Panc1 (cell line): Measurements from ENCODE around the gene MGST2. TPM values are rescaled to one million over a fixed set of nuclear protein-coding genes. Genes with fewer than 3 reads are reported as not detected.

Experiments
- ATAC-seq: fragments of 200-7000 bp; cut with Tn5 transposase; 2 replicates; pipeline ENCODE4 v1.9.1; 2020; ENCODE audit warnings: mild to moderate bottlenecking, moderate library complexity
- BruUV-seq: library from RNA; stranded (reverse); fragments of 400-500 nt; replicated peaks from 2 replicates; lab custom pipeline; 2021; lab: Mats Ljungman, UMichigan
- CTCF ChIA-PET: fragments of 300-600 bp; sonication (Branson Sonifier 250); formaldehyde crosslinking; loops from one replicate; lab custom pipeline; 2022; ENCODE audit warnings: antibody characterized with exemption; lab: Charles Lee
- POLR2A ChIA-PET: fragments of 300-600 bp; sonication (Branson Sonifier 250); formaldehyde crosslinking; loops from one replicate; lab custom pipeline; 2022; ENCODE audit warnings: antibody characterized with exemption; lab: Charles Lee
- DNase-seq: peaks from one replicate; pipeline ENCODE4 v3.0.0-alpha.2; 2010; ENCODE audit warnings: low read depth, low spot score
- H3K27ac ChIP-seq: 2 replicates; pipeline ENCODE4 v1.5.1; 2011; ENCODE audit warnings: mild to moderate bottlenecking, low read length, inconsistent platforms
- H3K27me3 ChIP-seq: fragments of 200-500 bp; sonication (Bioruptor generic); 2 replicates; pipeline ENCODE4 v1.6.0; 2014; ENCODE audit warnings: low read length, inconsistent platforms; ENCODE audit not compliant: control insufficient read depth, insufficient read depth
- H3K36me3 ChIP-seq: fragments of 200-500 bp; sonication (Bioruptor generic); 2 replicates; pipeline ENCODE4 v1.5.1; 2014; ENCODE audit warnings: inconsistent platforms, mild to moderate bottlenecking, low read length, moderate library complexity; ENCODE audit not compliant: control insufficient read depth, insufficient read depth
- H3K4me1 ChIP-seq: 2 replicates; pipeline ENCODE4 v1.5.1; 2011; ENCODE audit warnings: inconsistent platforms, mild to moderate bottlenecking, low read length, moderate library complexity; ENCODE audit not compliant: control insufficient read depth, insufficient read depth
- H3K4me3 ChIP-seq, 2 experiments: 2 replicates each; pipeline ENCODE4 v1.5.1; 2011 to 2012; ENCODE audit warnings: low read depth in 2 of 2, low read length in 2 of 2, mild to moderate bottlenecking in 2 of 2, inconsistent platforms in 1 of 2, moderate library complexity in 1 of 2
- H3K9me3 ChIP-seq: fragments of 200-500 bp; sonication (Bioruptor generic); 2 replicates; pipeline ENCODE4 v1.5.1; 2014; ENCODE audit warnings: low read depth, mild to moderate bottlenecking, inconsistent platforms, low read length, moderate library complexity; ENCODE audit not compliant: control insufficient read depth, insufficient read depth
- POLR2AphosphoS5 ChIP-seq: IDR thresholded peaks from 2 replicates; pipeline ENCODE4 v1.6.1; 2012; ENCODE audit warnings: mild to moderate bottlenecking, low read depth, low read length, moderate library complexity
- SIN3A ChIP-seq: IDR thresholded peaks from 2 replicates; pipeline ENCODE4 v1.6.1; 2012; ENCODE audit warnings: low read depth, mild to moderate bottlenecking, low read length, moderate library complexity, borderline replicate concordance; ENCODE audit not compliant: insufficient read depth
- TCF7L2 ChIP-seq: IDR thresholded peaks from 2 replicates; pipeline ENCODE4 v1.6.1; 2011; ENCODE audit warnings: mild to moderate bottlenecking, low read depth, low read length, inconsistent platforms
- in situ Hi-C: cut with HindIII; loops from 2 replicates; pipeline ENCODE4 v1.10.0; 2016; ENCODE audit warnings: low sequenced_read_pairs, low pct_unique_long_range_greater_than_20kb
- intact Hi-C: fragments of 100-400 bp; cut with micrococcal nuclease; formaldehyde crosslinking; loops from one replicate; pipeline ENCODE4 v1.10.0; 2022; ENCODE audit not compliant: unreplicated experiment
- total RNA-seq: library from RNA; stranded (reverse); gene quantifications from one replicate; pipeline ENCODE4 v1.2.1, GENCODE V29; 2021; ENCODE audit not compliant: unreplicated experiment
- TF ChIP-seq, protein P1 (sequence below): fragments of 450-650 bp; IDR thresholded peaks from 2 replicates; pipeline ENCODE4 v1.5.1; 2017; ENCODE audit warnings: mild to moderate bottlenecking
- TF ChIP-seq, protein P2 (sequence below), 2 experiments: IDR thresholded peaks; 2 replicates each; pipeline ENCODE4 v1.6.1; 2011 to 2012; ENCODE audit warnings: low read depth in 2 of 2, control low read depth in 1 of 2, low read length in 1 of 2, mild to moderate bottlenecking in 1 of 2, moderate library complexity in 1 of 2; ENCODE audit not compliant: insufficient read depth in 1 of 2

MGST2 gene
- total RNA-seq, 1 experiment from 2014 or later = 17.4 TPM

DNA sequence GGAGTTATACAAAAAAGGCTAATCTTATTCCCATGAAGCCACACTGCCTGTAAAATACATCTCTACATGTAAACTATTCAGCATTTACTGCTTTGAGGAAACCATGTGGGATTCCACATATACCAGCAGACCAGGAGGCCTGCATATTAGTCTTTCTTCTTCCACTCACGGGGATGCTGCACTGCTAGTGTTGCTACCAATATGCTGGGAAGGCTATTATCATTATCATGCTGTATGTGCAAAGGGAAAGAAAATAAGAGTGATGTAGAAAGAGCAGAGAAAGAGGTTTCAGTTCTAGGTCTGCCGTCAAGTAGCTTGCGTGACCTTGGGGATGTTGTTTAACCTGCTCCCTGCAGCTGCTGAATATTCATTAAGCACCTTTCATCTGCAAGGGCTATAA lies 61.0 kb downstream of the MGST2 start:
- no peak overlapping the region for H3K4me3 ChIP-seq
- no TSS peak for BruUV-seq
- no peaks in the 10 kb centered on the region for H3K36me3 ChIP-seq
- no peaks in the 10 kb centered on the region for H3K9me3 ChIP-seq
- TF ChIP-seq POLR2AphosphoS5 (no peak), TCF7L2 (no peak), SIN3A (no peak)
- TF ChIP-seq, protein P1, sequence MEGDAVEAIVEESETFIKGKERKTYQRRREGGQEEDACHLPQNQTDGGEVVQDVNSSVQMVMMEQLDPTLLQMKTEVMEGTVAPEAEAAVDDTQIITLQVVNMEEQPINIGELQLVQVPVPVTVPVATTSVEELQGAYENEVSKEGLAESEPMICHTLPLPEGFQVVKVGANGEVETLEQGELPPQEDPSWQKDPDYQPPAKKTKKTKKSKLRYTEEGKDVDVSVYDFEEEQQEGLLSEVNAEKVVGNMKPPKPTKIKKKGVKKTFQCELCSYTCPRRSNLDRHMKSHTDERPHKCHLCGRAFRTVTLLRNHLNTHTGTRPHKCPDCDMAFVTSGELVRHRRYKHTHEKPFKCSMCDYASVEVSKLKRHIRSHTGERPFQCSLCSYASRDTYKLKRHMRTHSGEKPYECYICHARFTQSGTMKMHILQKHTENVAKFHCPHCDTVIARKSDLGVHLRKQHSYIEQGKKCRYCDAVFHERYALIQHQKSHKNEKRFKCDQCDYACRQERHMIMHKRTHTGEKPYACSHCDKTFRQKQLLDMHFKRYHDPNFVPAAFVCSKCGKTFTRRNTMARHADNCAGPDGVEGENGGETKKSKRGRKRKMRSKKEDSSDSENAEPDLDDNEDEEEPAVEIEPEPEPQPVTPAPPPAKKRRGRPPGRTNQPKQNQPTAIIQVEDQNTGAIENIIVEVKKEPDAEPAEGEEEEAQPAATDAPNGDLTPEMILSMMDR = no peak
- TF ChIP-seq, protein P2, sequence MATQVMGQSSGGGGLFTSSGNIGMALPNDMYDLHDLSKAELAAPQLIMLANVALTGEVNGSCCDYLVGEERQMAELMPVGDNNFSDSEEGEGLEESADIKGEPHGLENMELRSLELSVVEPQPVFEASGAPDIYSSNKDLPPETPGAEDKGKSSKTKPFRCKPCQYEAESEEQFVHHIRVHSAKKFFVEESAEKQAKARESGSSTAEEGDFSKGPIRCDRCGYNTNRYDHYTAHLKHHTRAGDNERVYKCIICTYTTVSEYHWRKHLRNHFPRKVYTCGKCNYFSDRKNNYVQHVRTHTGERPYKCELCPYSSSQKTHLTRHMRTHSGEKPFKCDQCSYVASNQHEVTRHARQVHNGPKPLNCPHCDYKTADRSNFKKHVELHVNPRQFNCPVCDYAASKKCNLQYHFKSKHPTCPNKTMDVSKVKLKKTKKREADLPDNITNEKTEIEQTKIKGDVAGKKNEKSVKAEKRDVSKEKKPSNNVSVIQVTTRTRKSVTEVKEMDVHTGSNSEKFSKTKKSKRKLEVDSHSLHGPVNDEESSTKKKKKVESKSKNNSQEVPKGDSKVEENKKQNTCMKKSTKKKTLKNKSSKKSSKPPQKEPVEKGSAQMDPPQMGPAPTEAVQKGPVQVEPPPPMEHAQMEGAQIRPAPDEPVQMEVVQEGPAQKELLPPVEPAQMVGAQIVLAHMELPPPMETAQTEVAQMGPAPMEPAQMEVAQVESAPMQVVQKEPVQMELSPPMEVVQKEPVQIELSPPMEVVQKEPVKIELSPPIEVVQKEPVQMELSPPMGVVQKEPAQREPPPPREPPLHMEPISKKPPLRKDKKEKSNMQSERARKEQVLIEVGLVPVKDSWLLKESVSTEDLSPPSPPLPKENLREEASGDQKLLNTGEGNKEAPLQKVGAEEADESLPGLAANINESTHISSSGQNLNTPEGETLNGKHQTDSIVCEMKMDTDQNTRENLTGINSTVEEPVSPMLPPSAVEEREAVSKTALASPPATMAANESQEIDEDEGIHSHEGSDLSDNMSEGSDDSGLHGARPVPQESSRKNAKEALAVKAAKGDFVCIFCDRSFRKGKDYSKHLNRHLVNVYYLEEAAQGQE (IDR thresholded peaks at IDR 0.05; ENCODE audit: insufficient read depth in 1 of 2, low read depth in 2 of 2, low read length in 1 of 2) = no peak
- H3K27me3 ChIP-seq = no peaks in the 10 kb centered on the region
- in situ Hi-C loops (no loop called here), intact Hi-C loops (no loop called here)
- ATAC-seq (no peak), DNase-seq (no peak)
- POLR2A ChIA-PET = no interaction called here
- H3K27ac ChIP-seq = no peak overlapping the region
- H3K4me1 ChIP-seq = no peaks in the 10 kb centered on the region
- CTCF ChIA-PET = no interaction called here

DNA sequence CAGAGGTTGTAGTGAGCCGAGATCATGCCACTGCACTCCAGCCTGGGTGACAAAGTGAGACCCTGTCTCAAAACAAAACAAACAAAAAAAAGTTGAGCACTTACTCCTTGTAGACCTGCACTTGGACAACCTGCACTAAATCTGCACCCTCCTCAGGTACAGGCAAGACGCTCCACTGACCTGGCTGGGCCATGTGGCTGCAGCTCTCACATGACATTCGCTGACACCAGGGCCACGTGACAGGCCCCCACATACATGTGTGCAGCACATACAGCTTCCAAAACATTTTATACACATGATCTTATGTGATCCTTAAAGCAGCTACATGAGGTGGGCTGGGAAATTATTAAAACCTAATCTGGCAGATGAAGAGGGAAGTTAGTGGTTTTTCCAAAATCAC lies 62.5 kb downstream of the MGST2 start:
- no peak overlapping the region for H3K4me3 ChIP-seq
- POLR2A ChIA-PET = interaction anchor here (0.6 kb wide), 1 partner anchor 601 kb away, joined by 7 read pairs; no protein-coding TSS in a partner anchor
- intact Hi-C loops = no loop called here
- no peak overlapping the region for H3K27ac ChIP-seq
- no peak for ATAC-seq
- in situ Hi-C loops = no loop called here
- no peaks in the 10 kb centered on the region for H3K36me3 ChIP-seq
- H3K27me3 ChIP-seq = no peaks in the 10 kb centered on the region
- TF ChIP-seq SIN3A = no peak
- no peak for DNase-seq
- BruUV-seq = no TSS peak
- no peaks in the 10 kb centered on the region for H3K4me1 ChIP-seq
- CTCF ChIA-PET = no interaction called here
- H3K9me3 ChIP-seq = no peaks in the 10 kb centered on the region

DNA sequence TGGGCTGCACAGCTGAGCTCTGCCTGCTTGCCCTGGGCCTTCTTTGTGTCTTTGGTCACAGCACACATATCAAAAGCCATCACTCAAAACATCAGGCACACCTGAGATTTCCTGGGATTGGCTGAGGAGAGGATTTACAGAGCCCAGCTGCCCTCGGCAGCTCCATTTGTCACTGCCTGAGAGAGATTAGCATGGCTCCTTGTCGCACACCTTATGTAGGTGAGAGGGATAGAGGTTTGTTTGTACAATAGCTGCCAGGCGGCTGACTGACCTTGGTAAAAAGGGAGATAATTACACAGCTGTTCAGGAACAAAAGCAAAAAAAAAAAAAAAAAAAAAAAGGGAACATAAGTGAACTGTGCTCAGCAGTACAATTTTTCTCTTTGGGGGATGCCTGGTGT lies 63.2 kb downstream of the MGST2 start:
- TF ChIP-seq, protein P1 = no peak
- TF ChIP-seq TCF7L2 (no peak), POLR2AphosphoS5 (no peak), SIN3A (no peak)
- TF ChIP-seq, protein P2 (IDR thresholded peaks at IDR 0.05; ENCODE audit: insufficient read depth in 1 of 2, low read depth in 2 of 2, low read length in 1 of 2) = no peak
- H3K27me3 ChIP-seq = no peaks in the 10 kb centered on the region
- H3K9me3 ChIP-seq = no peaks in the 10 kb centered on the region
- ChIA-PET POLR2A (no interaction called here), CTCF (no interaction called here)
- no TSS peak for BruUV-seq
- H3K36me3 ChIP-seq = no peaks in the 10 kb centered on the region
- no peak for DNase-seq
- no peak for ATAC-seq
- no peaks in the 10 kb centered on the region for H3K4me1 ChIP-seq
- intact Hi-C loops = no loop called here
- no peak overlapping the region for H3K4me3 ChIP-seq
- in situ Hi-C loops = no loop called here
- no peak overlapping the region for H3K27ac ChIP-seq
